Fibroblast of lung (primary cell): Measurements from ENCODE around the gene CA5A. TPM values are rescaled to one million over a fixed set of nuclear protein-coding genes. Genes with fewer than 3 reads are reported as not detected.

Experiments
- DNase-seq, 2 donors: peaks; one replicate each; pipeline versions ENCODE4 v3.0.0 to v3.0.0-alpha.2; 2010; ENCODE audit warnings: low read depth in 2 of 2
- H2AFZ ChIP-seq: 2 replicates; pipeline ENCODE4 v1.5.1; 2012; ENCODE audit warnings: low read length, control low read depth, inconsistent platforms
- H3K27ac ChIP-seq: 2 replicates; pipeline ENCODE4 v1.5.1; 2011; ENCODE audit warnings: low read length, control low read depth; ENCODE audit not compliant: insufficient read depth
- H3K27me3 ChIP-seq: 2 replicates; pipeline ENCODE4 v1.5.1; 2011; ENCODE audit warnings: mild to moderate bottlenecking, low read length; ENCODE audit not compliant: control insufficient read depth, insufficient read depth
- H3K36me3 ChIP-seq: 2 replicates; pipeline ENCODE4 v1.5.1; 2011; ENCODE audit warnings: low read length; ENCODE audit not compliant: control insufficient read depth, insufficient read depth
- H3K4me1 ChIP-seq: 2 replicates; pipeline ENCODE4 v1.5.1; 2011; ENCODE audit warnings: low read length; ENCODE audit not compliant: control insufficient read depth, insufficient read depth; ENCODE audit errors: extremely low read depth
- H3K4me2 ChIP-seq: 2 replicates; pipeline ENCODE4 v1.5.1; 2011; ENCODE audit warnings: low read length, control low read depth; ENCODE audit not compliant: insufficient read depth; ENCODE audit errors: extremely low read depth
- H3K4me3 ChIP-seq, 4 experiments: fragments of 200-600 bp in 1 of 4; sonication (generic) in 1 of 4; replicated peaks in 1 of 4; 2 replicates each; pipeline ENCODE4 v1.5.1; 2011 to 2016; ENCODE audit warnings: low read length in 4 of 4, low read depth in 3 of 4, mild to moderate bottlenecking in 3 of 4, control low read depth in 2 of 4, inconsistent platforms in 1 of 4, mixed read lengths in 1 of 4; ENCODE audit not compliant: insufficient read depth in 1 of 4; ENCODE audit errors: control extremely low read depth in 1 of 4
- H3K79me2 ChIP-seq: 2 replicates; pipeline ENCODE4 v1.5.1; 2012; ENCODE audit warnings: mild to moderate bottlenecking, low read length, inconsistent platforms; ENCODE audit not compliant: control insufficient read depth, insufficient read depth
- H3K9ac ChIP-seq: 2 replicates; pipeline ENCODE4 v1.5.1; 2011; ENCODE audit warnings: mild to moderate bottlenecking, low read length, control low read depth; ENCODE audit not compliant: insufficient read depth
- H3K9me3 ChIP-seq: 2 replicates; pipeline ENCODE4 v1.5.1; 2012; ENCODE audit warnings: low read depth, low read length; ENCODE audit not compliant: control insufficient read depth, insufficient read depth
- H4K20me1 ChIP-seq: 2 replicates; pipeline ENCODE4 v1.5.1; 2011; ENCODE audit warnings: low read length; ENCODE audit not compliant: control insufficient read depth, insufficient read depth; ENCODE audit errors: extremely low read depth
- CTCF ChIP-seq, 2 donors: IDR thresholded peaks in 1 of 2; conservative IDR thresholded peaks in 1 of 2; 1 replicate in 1 of 2; 2 replicates in 1 of 2; pipeline ENCODE4 v1.5.1; 2011 to 2012; ENCODE audit warnings: low read length in 2 of 2, control low read depth in 1 of 2, inconsistent platforms in 1 of 2, low read depth in 1 of 2, mild to moderate bottlenecking in 1 of 2
- EZH2 ChIP-seq: IDR thresholded peaks from 2 replicates; pipeline ENCODE4 v1.5.1; 2012; ENCODE audit warnings: low read length, control low read depth, mild to moderate bottlenecking; ENCODE audit errors: missing control alignments
- polyA plus RNA-seq, 2 donors: library from polyadenylated mRNA; depleted of rRNA in 1 of 2; stranded (reverse) in 1 of 2; unstranded in 1 of 2; fragments of >200 nt; gene quantifications; 2 replicates each; pipeline ENCODE4 v1.2.1, GENCODE V29; 2011 to 2012; ENCODE audit warnings: missing spikeins in 1 of 2
- total RNA-seq: library from RNA; depleted of rRNA; stranded (reverse); fragments of >200 nt; gene quantifications from 2 replicates; pipeline ENCODE4 v1.2.1, GENCODE V29; 2014

Gene CA5A
- total and polyA plus RNA-seq, 2 donors (not counting 1 experiment from before 2014, with no cell fraction given), result not detected

- Histone ChIP-seq H3K27me3 (no peaks in the 10 kb centered on the region), H3K4me2 (no peak overlapping the region), H2AFZ (no peak overlapping the region), H3K4me1 (peaks cover 2% of the 10 kb centered on the region), H4K20me1 (no peaks in the 10 kb centered on the region), H3K9ac (no peak overlapping the region), H3K9me3 (no peaks in the 10 kb centered on the region), H3K36me3 (peaks cover 6% of the 10 kb centered on the region), H3K27ac (no peak overlapping the region), H3K4me3 (no peak overlapping the region), H3K79me2 (no peaks in the 10 kb centered on the region)
- TF ChIP-seq EZH2 (no peak), CTCF (conservative IDR thresholded peaks at IDR 0.05 in 1 of 2, IDR thresholded peaks at IDR 0.05 in 1 of 2; ENCODE audit: low read depth in 1 of 2, low read length in 2 of 2) (no peak)
- no peak for DNase-seq
These were observed 94.0 kb downstream of the CA5A start for GRCh38 chr16:87842209-87842869.

- H3K4me1 ChIP-seq, result peaks cover 2% of the 10 kb centered on the region
- peaks cover 6% of the 10 kb centered on the region for H3K36me3 ChIP-seq
- TF ChIP-seq CTCF (conservative IDR thresholded peaks at IDR 0.05 in 1 of 2, IDR thresholded peaks at IDR 0.05 in 1 of 2; ENCODE audit: low read depth in 1 of 2, low read length in 2 of 2) (no peak), EZH2 (no peak)
- no peaks in the 10 kb centered on the region for H3K27me3 ChIP-seq
- no peak overlapping the region for H2AFZ ChIP-seq
- no peak for DNase-seq
- no peak overlapping the region for H3K4me3 ChIP-seq
- H3K27ac ChIP-seq, result no peak overlapping the region
- H3K4me2 ChIP-seq, result no peak overlapping the region
- H4K20me1 ChIP-seq, result no peaks in the 10 kb centered on the region
- H3K9ac ChIP-seq, result no peak overlapping the region
- no peaks in the 10 kb centered on the region for H3K9me3 ChIP-seq
- no peaks in the 10 kb centered on the region for H3K79me2 ChIP-seq
These were observed 94.8 kb downstream of the CA5A start for GRCh38 chr16:87841340-87842208.

- Histone ChIP-seq H3K9ac (no peak overlapping the region), H3K4me1 (peaks cover 2% of the 10 kb centered on the region), H3K4me2 (no peak overlapping the region), H3K4me3 (no peak overlapping the region), H3K9me3 (no peaks in the 10 kb centered on the region), H3K27ac (no peak overlapping the region), H4K20me1 (no peaks in the 10 kb centered on the region), H3K36me3 (peaks cover 6% of the 10 kb centered on the region), H3K79me2 (no peaks in the 10 kb centered on the region), H2AFZ (no peak overlapping the region), H3K27me3 (no peaks in the 10 kb centered on the region)
- no peak for DNase-seq
- TF ChIP-seq EZH2, result no peak
- TF ChIP-seq CTCF (conservative IDR thresholded peaks at IDR 0.05 in 1 of 2, IDR thresholded peaks at IDR 0.05 in 1 of 2; ENCODE audit: low read depth in 1 of 2, low read length in 2 of 2), result no peak
These were observed 95.9 kb downstream of the CA5A start for GRCh38 chr16:87840271-87840978.
